ENCODE data around the gene ARL6IP5.

Gene ARL6IP5, protein sequence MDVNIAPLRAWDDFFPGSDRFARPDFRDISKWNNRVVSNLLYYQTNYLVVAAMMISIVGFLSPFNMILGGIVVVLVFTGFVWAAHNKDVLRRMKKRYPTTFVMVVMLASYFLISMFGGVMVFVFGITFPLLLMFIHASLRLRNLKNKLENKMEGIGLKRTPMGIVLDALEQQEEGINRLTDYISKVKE

DNA sequence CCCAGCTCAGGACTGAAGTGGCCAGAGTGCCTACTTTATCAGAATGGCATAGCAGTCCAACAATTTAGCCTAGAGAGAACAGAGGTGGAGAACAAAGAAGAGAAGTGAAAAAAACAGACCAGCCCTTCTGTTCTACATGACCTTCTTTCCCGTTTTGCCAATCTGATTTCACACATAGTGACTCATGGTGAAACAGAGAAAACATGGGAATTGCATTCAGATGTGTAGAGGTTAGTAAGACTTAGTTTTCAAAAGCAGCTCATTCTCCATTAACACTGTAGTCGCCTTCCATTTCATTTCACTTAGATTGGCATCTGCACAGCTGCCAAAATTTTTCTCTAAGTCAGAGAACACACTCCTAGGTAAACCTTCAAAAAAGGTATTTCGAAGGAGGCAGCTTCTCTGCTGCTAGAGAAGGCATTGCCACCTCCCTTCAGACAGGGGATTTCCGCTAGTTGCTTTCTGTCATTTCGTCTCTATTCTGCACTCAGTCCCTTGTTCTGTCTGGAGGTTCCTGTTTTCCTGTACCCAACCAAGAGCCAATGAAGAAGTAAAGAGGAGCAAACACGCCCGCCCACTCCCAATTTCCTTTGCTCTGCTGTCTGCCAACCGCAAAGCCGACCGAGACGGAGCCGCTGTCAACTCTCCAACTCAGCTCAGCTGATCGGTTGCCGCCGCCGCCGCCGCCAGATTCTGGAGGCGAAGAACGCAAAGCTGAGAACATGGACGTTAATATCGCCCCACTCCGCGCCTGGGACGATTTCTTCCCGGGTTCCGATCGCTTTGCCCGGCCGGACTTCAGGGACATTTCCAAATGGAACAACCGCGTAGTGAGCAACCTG lies at the start of gene ARL6IP5:
TSS of gene ARL6IP5 (plus strand) at position 612 of the 842 bp plus-strand sequence. CDS start at position 723, 111 bp downstream.
- TF ChIP-seq, protein P1, sequence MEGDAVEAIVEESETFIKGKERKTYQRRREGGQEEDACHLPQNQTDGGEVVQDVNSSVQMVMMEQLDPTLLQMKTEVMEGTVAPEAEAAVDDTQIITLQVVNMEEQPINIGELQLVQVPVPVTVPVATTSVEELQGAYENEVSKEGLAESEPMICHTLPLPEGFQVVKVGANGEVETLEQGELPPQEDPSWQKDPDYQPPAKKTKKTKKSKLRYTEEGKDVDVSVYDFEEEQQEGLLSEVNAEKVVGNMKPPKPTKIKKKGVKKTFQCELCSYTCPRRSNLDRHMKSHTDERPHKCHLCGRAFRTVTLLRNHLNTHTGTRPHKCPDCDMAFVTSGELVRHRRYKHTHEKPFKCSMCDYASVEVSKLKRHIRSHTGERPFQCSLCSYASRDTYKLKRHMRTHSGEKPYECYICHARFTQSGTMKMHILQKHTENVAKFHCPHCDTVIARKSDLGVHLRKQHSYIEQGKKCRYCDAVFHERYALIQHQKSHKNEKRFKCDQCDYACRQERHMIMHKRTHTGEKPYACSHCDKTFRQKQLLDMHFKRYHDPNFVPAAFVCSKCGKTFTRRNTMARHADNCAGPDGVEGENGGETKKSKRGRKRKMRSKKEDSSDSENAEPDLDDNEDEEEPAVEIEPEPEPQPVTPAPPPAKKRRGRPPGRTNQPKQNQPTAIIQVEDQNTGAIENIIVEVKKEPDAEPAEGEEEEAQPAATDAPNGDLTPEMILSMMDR (IDR thresholded peaks at IDR 0.05; ENCODE audit: control insufficient read depth, extremely low read depth, insufficient read depth) = no peak
- DNase-seq (ENCODE audit: low read depth) = peak; percentile 89
- H3K4me3 ChIP-seq (ENCODE audit: low read depth, low read length) = peak within 1 kb of the TSS; percentile 92

DNA sequence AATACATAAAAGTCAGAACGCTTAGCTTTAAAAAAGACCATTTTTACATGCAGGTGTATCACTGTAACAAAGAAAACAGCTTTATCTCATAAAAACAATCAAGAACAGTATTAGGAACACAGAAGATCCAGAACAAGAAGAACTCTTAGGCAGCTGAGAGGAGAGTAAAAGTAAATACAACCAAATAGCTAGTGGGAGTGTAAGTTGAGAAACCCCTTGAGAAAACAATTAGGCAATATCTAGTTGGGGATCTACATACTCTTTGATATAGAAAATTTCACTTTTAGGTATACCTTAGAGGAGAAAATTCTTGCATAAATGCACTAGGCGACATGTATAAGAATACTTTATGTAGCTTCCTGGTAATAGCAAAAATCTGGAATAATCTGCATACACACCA lies 40.1 kb upstream of the ARL6IP5 start:
- no peak overlapping the region for H3K4me3 ChIP-seq (ENCODE audit: low read depth, low read length)
- TF ChIP-seq, protein P1 (IDR thresholded peaks at IDR 0.05; ENCODE audit: control insufficient read depth, extremely low read depth, insufficient read depth) = no peak
- no peak for DNase-seq (ENCODE audit: low read depth)

DNA sequence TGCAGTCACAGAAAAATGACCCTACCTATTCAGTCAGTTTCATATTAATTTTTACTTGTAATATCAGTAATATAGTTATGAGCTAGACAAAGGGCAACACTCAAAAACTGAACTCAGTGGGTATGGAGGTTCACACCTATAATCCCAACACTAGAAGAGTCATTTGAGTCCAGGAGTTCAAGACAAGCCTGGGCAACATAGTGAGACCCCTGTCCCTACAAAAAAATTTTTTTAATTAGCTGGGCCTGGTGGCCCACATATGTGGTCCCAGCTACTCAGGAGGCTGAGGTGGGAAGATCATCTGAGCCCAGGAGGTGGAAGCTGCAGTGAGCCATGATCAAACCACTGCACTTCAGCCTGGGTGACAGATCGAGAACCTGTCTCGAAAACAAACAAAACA lies 35.7 kb upstream of the ARL6IP5 start:
- no peak overlapping the region for H3K4me3 ChIP-seq (ENCODE audit: low read depth, low read length)
- DNase-seq (ENCODE audit: low read depth) = no peak
- TF ChIP-seq, protein P1 (IDR thresholded peaks at IDR 0.05; ENCODE audit: control insufficient read depth, extremely low read depth, insufficient read depth) = no peak

DNA sequence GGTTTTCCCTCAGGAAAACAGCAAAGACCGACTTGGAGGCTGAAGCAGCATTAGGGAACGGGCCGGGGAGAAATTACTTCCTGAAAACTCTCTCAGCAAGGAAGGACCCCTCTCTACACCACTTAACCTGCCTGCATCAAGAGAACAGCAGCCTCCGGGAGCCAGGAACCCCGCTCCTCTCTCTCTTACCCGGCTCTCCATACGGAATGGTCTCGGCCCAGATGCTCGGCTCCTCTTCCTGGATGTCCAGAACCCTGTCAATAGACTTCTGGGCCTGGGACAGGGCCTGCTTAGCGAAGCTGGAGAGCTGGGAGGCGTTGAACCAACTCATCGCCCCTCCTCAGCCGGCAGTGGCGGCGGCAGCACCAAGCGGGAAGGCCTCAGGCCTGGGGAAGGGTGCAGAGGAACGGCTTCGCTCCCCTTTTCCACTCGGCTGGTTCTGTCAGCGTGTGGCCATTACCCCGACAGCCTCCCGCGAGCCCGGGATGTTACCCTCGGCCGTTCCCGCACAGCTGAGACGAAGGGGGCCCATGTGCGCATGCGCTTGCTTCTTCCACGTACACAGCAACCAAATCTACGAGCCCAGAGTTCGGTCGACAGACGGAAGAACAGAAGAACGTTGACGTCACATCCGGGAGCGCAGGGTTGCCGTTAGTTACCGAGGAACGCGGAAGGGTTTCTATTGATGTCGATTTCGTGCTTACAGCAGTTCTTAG lies 32.8 kb upstream of the ARL6IP5 start, which contains the start of gene TMF1:
TSS of gene TMF1 (minus strand) at position 578 of the 716 bp plus-strand sequence. CDS start at position 331, 247 bp downstream.
- peak within 1 kb of the TSS; percentile 78 for H3K4me3 ChIP-seq (ENCODE audit: low read depth, low read length)
- DNase-seq (ENCODE audit: low read depth) = peak; percentile 97
- TF ChIP-seq, protein P1 (IDR thresholded peaks at IDR 0.05; ENCODE audit: control insufficient read depth, extremely low read depth, insufficient read depth) = no peak

DNA sequence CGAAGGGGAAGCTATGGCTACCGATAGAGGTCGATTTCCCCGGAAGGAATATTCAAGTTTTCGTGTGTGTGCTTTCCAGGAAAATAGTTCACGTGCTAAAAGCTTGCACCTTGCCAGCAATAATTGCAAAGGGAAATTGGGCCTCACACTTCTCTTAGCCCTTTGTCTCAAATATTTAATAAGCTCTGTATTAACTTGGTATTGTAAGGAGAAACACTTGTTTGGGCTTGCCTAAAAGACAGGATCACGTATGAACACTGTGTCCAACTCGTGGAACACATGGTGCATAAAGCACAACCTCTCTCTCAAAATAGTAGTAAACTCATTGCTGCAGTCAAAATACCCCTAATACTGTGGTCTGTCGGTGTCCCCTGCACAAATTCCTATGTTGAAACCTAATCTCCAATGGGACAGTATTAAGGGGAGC lies 32.3 kb upstream of the ARL6IP5 start:
- peak overlapping the region; percentile 78 for H3K4me3 ChIP-seq (ENCODE audit: low read depth, low read length)
- DNase-seq (ENCODE audit: low read depth) = no peak

More for the DNA sequence above, 32.3 kb upstream of the ARL6IP5 start:
- TF ChIP-seq, protein P1 (IDR thresholded peaks at IDR 0.05; ENCODE audit: control insufficient read depth, extremely low read depth, insufficient read depth) = no peak

All from LNCaP clone FGC (cell line).